Activated B cell treated with CpG ODN at 0.5 μM for 24 hours (primary cell): ENCODE measurements around the gene RBBP8. TPM values are rescaled to one million over a fixed set of nuclear protein-coding genes. Genes with fewer than 3 reads are reported as not detected.

Source experiments
- ATAC-seq: fragments of 200-7000 bp; cut with Tn5 transposase; one replicate; pipeline ENCODE4 v1.10.0; 2021; ENCODE audit warnings: low read depth, mild to moderate bottlenecking, moderate library complexity
- CTCF ChIA-PET: fragments of 350-600 bp; sonication (Branson Sonifier 250); formaldehyde crosslinking; loops from one replicate; lab custom pipeline; 2021; ENCODE audit warnings: antibody characterized with exemption; lab: Charles Lee
- POLR2A ChIA-PET: fragments of 350-600 bp; sonication (Branson Sonifier 250); formaldehyde crosslinking; loops from one replicate; lab custom pipeline; 2021; ENCODE audit warnings: antibody characterized with exemption; lab: Charles Lee
- DNase-seq: peaks from one replicate; pipeline ENCODE4 v3.0.0; 2022
- H3K27ac Mint-ChIP-seq: one replicate; pipeline ENCODE4 v1.8.0; 2020; ENCODE audit warnings: mixed read lengths
- H3K27me3 Mint-ChIP-seq: one replicate; pipeline ENCODE4 v1.8.0; 2021; ENCODE audit warnings: mixed read lengths
- H3K36me3 Mint-ChIP-seq: one replicate; pipeline ENCODE4 v1.8.0; 2021; ENCODE audit warnings: low read depth, mixed read lengths
- H3K4me1 Mint-ChIP-seq: one replicate; pipeline ENCODE4 v1.8.0; 2021; ENCODE audit warnings: mixed read lengths
- H3K4me3 Mint-ChIP-seq: one replicate; pipeline ENCODE4 v1.8.0; 2020; ENCODE audit warnings: mild to moderate bottlenecking, mixed read lengths
- H3K9me3 Mint-ChIP-seq: one replicate; pipeline ENCODE4 v1.8.0; 2020; ENCODE audit warnings: mixed read lengths
- CTCF ChIP-seq: fragments of 200-600 bp; IDR thresholded peaks from one replicate; pipeline ENCODE4 v1.8.0; 2022; ENCODE audit warnings: antibody characterized with exemption, mild to moderate bottlenecking
- intact Hi-C: fragments of 100-400 bp; cut with micrococcal nuclease; formaldehyde crosslinking; loops from one replicate; pipeline ENCODE4 v1.15.1; 2024
- total RNA-seq: library from RNA; stranded (reverse); gene quantifications from 2 replicates; pipeline ENCODE4 v1.2.3, GENCODE V29; 2022

The RBBP8 gene
- total RNA-seq, 1 donor from 2014 or later: 29.3 TPM

GRCh38 chr18:23068570-23069310 is 135.6 kb downstream of the RBBP8 start:
- CTCF ChIA-PET: no interaction called here
- POLR2A ChIA-PET: no interaction called here
- Mint-ChIP-seq H3K9me3 (peaks cover 3% of the 10 kb centered on the region), H3K4me1 (peaks cover 51% of the 10 kb centered on the region), H3K27ac (no peak overlapping the region), H3K4me3 (no peak overlapping the region), H3K27me3 (no peaks in the 10 kb centered on the region), H3K36me3 (no peaks in the 10 kb centered on the region)
- ATAC-seq: no peak
- TF ChIP-seq CTCF: no peak
- intact Hi-C loops: loop anchor here (5.0 kb wide), 1 partner anchor 46 kb away; no protein-coding TSS in a partner anchor
- no peak for DNase-seq

- peaks cover 3% of the 10 kb centered on the region for H3K9me3 Mint-ChIP-seq
- POLR2A ChIA-PET: no interaction called here
- peak; percentile 29 for ATAC-seq
- intact Hi-C loops: loop anchor here (5.0 kb wide), 1 partner anchor 47 kb away; no protein-coding TSS in a partner anchor
- no peak for TF ChIP-seq CTCF
- no peak overlapping the region for H3K4me3 Mint-ChIP-seq
- CTCF ChIA-PET: no interaction called here
- no peaks in the 10 kb centered on the region for H3K27me3 Mint-ChIP-seq
- H3K27ac Mint-ChIP-seq: peak overlapping the region; percentile 15
- H3K4me1 Mint-ChIP-seq: peaks cover 51% of the 10 kb centered on the region
- H3K36me3 Mint-ChIP-seq: no peaks in the 10 kb centered on the region
- DNase-seq: no peak
These were observed 136.4 kb downstream of the RBBP8 start for GRCh38 chr18:23069481-23069880.

- Mint-ChIP-seq H3K9me3 (peaks cover 3% of the 10 kb centered on the region), H3K27ac (peak overlapping the region; percentile 15), H3K4me1 (peaks cover 51% of the 10 kb centered on the region), H3K36me3 (no peaks in the 10 kb centered on the region), H3K27me3 (no peaks in the 10 kb centered on the region), H3K4me3 (no peak overlapping the region)
- TF ChIP-seq CTCF: no peak
- no peak for DNase-seq
- ChIA-PET CTCF (no interaction called here), POLR2A (no interaction called here)
- intact Hi-C loops: loop anchor here (2.0 to 10.0 kb wide), 3 partner anchors 48 to 135 kb away; partner anchors contain the start of genes CABLES1 and RBBP8
- no peak for ATAC-seq
These were observed 136.8 kb downstream of the RBBP8 start for GRCh38 chr18:23069898-23070297.

GRCh38 chr18:23071285-23071684 is 138.2 kb downstream of the RBBP8 start:
- peaks cover 3% of the 10 kb centered on the region for H3K9me3 Mint-ChIP-seq
- no peak for TF ChIP-seq CTCF

GRCh38 chr18:23072079-23072478 is 139.0 kb downstream of the RBBP8 start:
- H3K27me3 Mint-ChIP-seq: no peaks in the 10 kb centered on the region
- no peak for DNase-seq
- H3K9me3 Mint-ChIP-seq: peaks cover 3% of the 10 kb centered on the region
- no peak for TF ChIP-seq CTCF
- H3K4me3 Mint-ChIP-seq: no peak overlapping the region
- peak overlapping the region; percentile 24 for H3K27ac Mint-ChIP-seq
- CTCF ChIA-PET: no interaction called here
- peaks cover 51% of the 10 kb centered on the region for H3K4me1 Mint-ChIP-seq
- ATAC-seq: no peak
- H3K36me3 Mint-ChIP-seq: no peaks in the 10 kb centered on the region
- intact Hi-C loops: loop anchor here (10.0 kb wide), 1 partner anchor 137 kb away; the partner anchor contains the start of gene RBBP8
- POLR2A ChIA-PET: interaction anchor here (0.7 kb wide), 1 partner anchor 152 kb away, joined by 5 read pairs; no protein-coding TSS in a partner anchor

More at GRCh38 chr18:23071285-23071684, 138.2 kb downstream of the RBBP8 start:
- H3K36me3 Mint-ChIP-seq: no peaks in the 10 kb centered on the region
- ChIA-PET CTCF (no interaction called here), POLR2A (no interaction called here)
- peaks cover 51% of the 10 kb centered on the region for H3K4me1 Mint-ChIP-seq
- no peaks in the 10 kb centered on the region for H3K27me3 Mint-ChIP-seq
- ATAC-seq: peak; percentile 95
- peak overlapping the region; percentile 72 for H3K27ac Mint-ChIP-seq
- peak overlapping the region; percentile 60 for H3K4me3 Mint-ChIP-seq
- peak; percentile 26 for DNase-seq
- intact Hi-C loops: loop anchor here (2.0 to 10.0 kb wide), 2 partner anchors 64 to 136 kb away; partner anchors contain the start of genes CABLES1 and RBBP8
